22Rv1 (cell line): ENCODE results near the gene TMEM145.

Experiments
- H3K27ac ChIP-seq: fragments of 450-650 bp; 2 replicates; pipeline ENCODE4 v1.5.1; 2017
- ZFX ChIP-seq: fragments of 450-650 bp; IDR thresholded peaks from 2 replicates; pipeline ENCODE4 v1.6.1; 2017; ENCODE audit warnings: antibody characterized with exemption, borderline replicate concordance
- TF ChIP-seq, protein P1 (sequence below): fragments of 450-650 bp; IDR thresholded peaks from 2 replicates; pipeline ENCODE4 v1.5.1; 2017; ENCODE audit warnings: mild to moderate bottlenecking

Gene TMEM145

GRCh38 chr19:42353341-42354015 is 40.4 kb downstream of the TMEM145 start:
- H3K27ac ChIP-seq = no peak overlapping the region
- no peak for TF ChIP-seq ZFX
- TF ChIP-seq, protein P1, sequence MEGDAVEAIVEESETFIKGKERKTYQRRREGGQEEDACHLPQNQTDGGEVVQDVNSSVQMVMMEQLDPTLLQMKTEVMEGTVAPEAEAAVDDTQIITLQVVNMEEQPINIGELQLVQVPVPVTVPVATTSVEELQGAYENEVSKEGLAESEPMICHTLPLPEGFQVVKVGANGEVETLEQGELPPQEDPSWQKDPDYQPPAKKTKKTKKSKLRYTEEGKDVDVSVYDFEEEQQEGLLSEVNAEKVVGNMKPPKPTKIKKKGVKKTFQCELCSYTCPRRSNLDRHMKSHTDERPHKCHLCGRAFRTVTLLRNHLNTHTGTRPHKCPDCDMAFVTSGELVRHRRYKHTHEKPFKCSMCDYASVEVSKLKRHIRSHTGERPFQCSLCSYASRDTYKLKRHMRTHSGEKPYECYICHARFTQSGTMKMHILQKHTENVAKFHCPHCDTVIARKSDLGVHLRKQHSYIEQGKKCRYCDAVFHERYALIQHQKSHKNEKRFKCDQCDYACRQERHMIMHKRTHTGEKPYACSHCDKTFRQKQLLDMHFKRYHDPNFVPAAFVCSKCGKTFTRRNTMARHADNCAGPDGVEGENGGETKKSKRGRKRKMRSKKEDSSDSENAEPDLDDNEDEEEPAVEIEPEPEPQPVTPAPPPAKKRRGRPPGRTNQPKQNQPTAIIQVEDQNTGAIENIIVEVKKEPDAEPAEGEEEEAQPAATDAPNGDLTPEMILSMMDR = no peak

- TF ChIP-seq ZFX = no peak
- TF ChIP-seq, protein P1 = no peak
- no peak overlapping the region for H3K27ac ChIP-seq
These were observed 42.8 kb downstream of the TMEM145 start for GRCh38 chr19:42355896-42356295.

- TF ChIP-seq ZFX = no peak
- TF ChIP-seq, protein P1 = no peak
These were observed 43.6 kb downstream of the TMEM145 start for GRCh38 chr19:42356686-42357085.

GRCh38 chr19:42357290-42357689 is 44.2 kb downstream of the TMEM145 start:
- no peak overlapping the region for H3K27ac ChIP-seq

More at GRCh38 chr19:42356686-42357085, 43.6 kb downstream of the TMEM145 start:
- no peak overlapping the region for H3K27ac ChIP-seq

GRCh38 chr19:42360787-42361544 is 47.9 kb downstream of the TMEM145 start:
- H3K27ac ChIP-seq = no peak overlapping the region
- no peak for TF ChIP-seq ZFX
- TF ChIP-seq, protein P1 = no peak

More at GRCh38 chr19:42357290-42357689, 44.2 kb downstream of the TMEM145 start:
- TF ChIP-seq, protein P1 = no peak
- no peak for TF ChIP-seq ZFX

DNA sequence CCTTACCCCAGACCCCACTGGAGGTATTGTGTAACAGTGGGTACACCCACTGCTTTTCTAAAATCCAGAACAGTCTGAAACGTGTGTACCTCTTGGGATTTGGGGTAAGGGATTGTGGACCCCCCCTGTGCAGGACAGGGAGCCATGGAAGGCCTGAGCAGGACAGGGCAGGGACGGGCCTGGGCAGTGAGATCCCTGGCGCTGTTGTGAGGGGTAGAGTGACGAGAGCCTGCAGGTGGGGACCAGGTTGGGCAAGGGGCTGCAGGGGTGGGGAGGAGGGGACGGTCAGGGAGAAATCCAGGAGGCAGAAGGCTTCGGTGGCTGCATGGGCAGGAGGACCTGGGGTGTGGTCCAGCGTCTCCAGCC is 48.4 kb downstream of the TMEM145 start:
- no peak overlapping the region for H3K27ac ChIP-seq
- TF ChIP-seq, protein P1 = no peak

DNA sequence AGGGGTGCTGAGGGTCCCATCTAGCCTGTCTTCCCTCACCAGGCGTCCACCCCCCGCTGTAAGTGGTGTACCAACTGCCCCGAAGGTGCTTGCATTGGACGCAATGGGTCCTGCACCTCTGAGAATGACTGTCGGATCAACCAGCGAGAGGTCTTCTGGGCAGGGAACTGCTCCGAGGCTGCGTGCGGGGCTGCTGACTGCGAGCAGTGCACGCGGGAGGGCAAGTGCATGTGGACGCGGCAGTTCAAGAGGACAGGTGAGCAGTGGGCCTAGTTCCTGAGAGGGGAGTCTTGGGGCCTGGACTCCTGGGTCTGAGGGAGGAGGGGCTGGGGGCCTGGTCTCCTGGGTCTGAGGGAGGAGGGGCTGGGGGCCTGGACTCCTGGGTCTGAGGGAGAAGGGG is 49.2 kb downstream of the TMEM145 start:
- no peak overlapping the region for H3K27ac ChIP-seq
- TF ChIP-seq, protein P1 = no peak
- no peak for TF ChIP-seq ZFX
